GM12878 (cell line): ENCODE results near the gene SPART. TPM values are rescaled to one million over a fixed set of nuclear protein-coding genes. Genes with fewer than 3 reads are reported as not detected.

Experiments used
- ATAC-seq: fragments of 200-7000 bp; cut with Tn5 transposase; 3 replicates; pipeline ENCODE4 v1.9.1; 2020; ENCODE audit warnings: mild to moderate bottlenecking, moderate library complexity
- BruUV-seq: library from RNA; stranded (reverse); fragments of 400-500 nt; replicated peaks from 2 replicates; lab custom pipeline; 2021; lab: Mats Ljungman, UMichigan
- CTCF ChIA-PET: fragments of 300-600 bp; sonication (Branson Sonifier 250); formaldehyde crosslinking; extraction: SDS; loops from one replicate; lab custom pipeline; 2021; ENCODE audit warnings: inconsistent platforms; lab: Yijun Ruan, JAX
- POLR2A ChIA-PET: fragments of 350-600 bp; formaldehyde crosslinking; extraction: SDS; loops from one replicate; lab custom pipeline; 2021; ENCODE audit warnings: inconsistent platforms; lab: Charles Lee
- RAD21 ChIA-PET: fragments of 300-600 bp; sonication (Branson Sonifier 250); formaldehyde crosslinking; loops from one replicate; lab custom pipeline; 2023; ENCODE audit warnings: antibody characterized with exemption; ENCODE audit not compliant: unreplicated experiment; lab: Charles Lee
- SMC1A ChIA-PET: fragments of 300-600 bp; sonication (Branson Sonifier 250); formaldehyde crosslinking; loops from one replicate; lab custom pipeline; 2023; ENCODE audit not compliant: unreplicated experiment, uncharacterized antibody; lab: Charles Lee
- DNase-seq: peaks from one replicate; pipeline ENCODE4 v3.0.0-alpha.2; 2011; ENCODE audit warnings: low read depth, low spot score
- FAIRE-seq: peaks from 3 replicates; lab custom pipeline; 2011; peaks lifted over from hg19 to GRCh38; lab: Jason Lieb, UNC
- H2AFZ ChIP-seq: 2 replicates; pipeline ENCODE4 v1.6.0; 2011; ENCODE audit warnings: low read depth, low read length, control low read depth; ENCODE audit not compliant: control insufficient read depth
- H3K27ac ChIP-seq: 2 replicates; pipeline ENCODE4 v1.5.1; 2011; ENCODE audit warnings: control low read depth; ENCODE audit not compliant: control insufficient read depth, insufficient read depth
- H3K27me3 ChIP-seq, 2 experiments: replicated peaks in 1 of 2; 2 replicates each; pipeline versions ENCODE4 v1.6.0 to v1.6.1; 2011; ENCODE audit warnings: low read length in 1 of 2; ENCODE audit not compliant: control insufficient read depth in 2 of 2, insufficient read depth in 2 of 2
- H3K36me3 ChIP-seq, 2 experiments: 2 replicates each; pipeline ENCODE4 v1.5.1; 2011; ENCODE audit warnings: low read length in 1 of 2; ENCODE audit not compliant: control insufficient read depth in 2 of 2, insufficient read depth in 2 of 2
- H3K4me1 ChIP-seq: 2 replicates; pipeline ENCODE4 v1.6.1; 2011; ENCODE audit warnings: mild to moderate bottlenecking, low read length, moderate library complexity, mixed read lengths; ENCODE audit not compliant: control insufficient read depth, insufficient read depth
- H3K4me2 ChIP-seq: 2 replicates; pipeline ENCODE4 v1.6.0; 2011; ENCODE audit warnings: control low read depth; ENCODE audit not compliant: control insufficient read depth, insufficient read depth
- H3K4me3 ChIP-seq: fragments of 200-600 bp; sonication (generic); 2 replicates; pipeline ENCODE4 v1.5.1; 2016
- H3K79me2 ChIP-seq: 2 replicates; pipeline ENCODE4 v1.6.0; 2011; ENCODE audit warnings: low read length; ENCODE audit not compliant: control insufficient read depth, insufficient read depth
- H3K9ac ChIP-seq: 2 replicates; pipeline ENCODE4 v1.8.0; 2011; ENCODE audit warnings: low read length, control low read depth, mixed read lengths; ENCODE audit not compliant: control insufficient read depth, insufficient read depth
- H3K9me3 ChIP-seq: replicated peaks from 3 replicates; pipeline ENCODE4 v1.5.1; 2011; ENCODE audit warnings: mild to moderate bottlenecking, low read length; ENCODE audit not compliant: control insufficient read depth, insufficient read depth
- H4K20me1 ChIP-seq: 2 replicates; pipeline ENCODE4 v1.6.0; 2011; ENCODE audit not compliant: control insufficient read depth, insufficient read depth
- BMI1 ChIP-seq: fragments of 450-650 bp; IDR thresholded peaks from 2 replicates; pipeline ENCODE4 v1.6.1; 2016; ENCODE audit warnings: mild to moderate bottlenecking, moderate library complexity, borderline replicate concordance
- CBX3 ChIP-seq: fragments of 200-600 bp; sonication (generic); IDR thresholded peaks from 2 replicates; pipeline ENCODE4 v1.6.1; 2016; ENCODE audit warnings: low read depth, borderline replicate concordance
- CHD4 ChIP-seq: fragments of 200-600 bp; sonication (generic); IDR thresholded peaks from 2 replicates; pipeline ENCODE4 v1.6.1; 2016; ENCODE audit warnings: mild to moderate bottlenecking
- CUX1 ChIP-seq: IDR thresholded peaks from 2 replicates; pipeline ENCODE4 v1.6.1; 2012; ENCODE audit warnings: improper control_type of control experiment, low read depth, low read length; ENCODE audit not compliant: insufficient replicate concordance
- GATAD2B ChIP-seq: fragments of 450-650 bp; conservative IDR thresholded peaks from 2 replicates; pipeline ENCODE4 v1.6.1; 2017; ENCODE audit warnings: low read depth, mild to moderate bottlenecking, moderate library complexity
- IKZF1 ChIP-seq: fragments of 450-650 bp; conservative IDR thresholded peaks from 2 replicates; pipeline ENCODE4 v1.6.1; 2017; ENCODE audit warnings: antibody characterized with exemption, mild to moderate bottlenecking
- IKZF2 ChIP-seq, 2 experiments: fragments of 450-650 bp; IDR thresholded peaks; 2 replicates each; pipeline ENCODE4 v1.6.1; 2017; ENCODE audit warnings: mild to moderate bottlenecking in 2 of 2, moderate library complexity in 2 of 2
- MTA3 ChIP-seq: IDR thresholded peaks from 2 replicates; pipeline ENCODE4 v1.6.1; 2012; ENCODE audit warnings: low read length, inconsistent platforms, borderline replicate concordance
- PBX3 ChIP-seq: IDR thresholded peaks from 2 replicates; pipeline ENCODE4 v1.6.1; 2011; ENCODE audit warnings: mild to moderate bottlenecking, low read depth, low read length, moderate library complexity; ENCODE audit not compliant: insufficient replicate concordance
- POLR2AphosphoS2 ChIP-seq: IDR thresholded peaks from 2 replicates; pipeline ENCODE4 v1.6.1; 2011; ENCODE audit warnings: low read depth, mild to moderate bottlenecking, low read length, improper control_type of control experiment, moderate library complexity
- RELA ChIP-seq: fragments of 450-650 bp; IDR thresholded peaks from 2 replicates; pipeline ENCODE4 v1.8.0; 2014; ENCODE audit warnings: borderline replicate concordance; ENCODE audit not compliant: partially characterized antibody
- SPI1 ChIP-seq: IDR thresholded peaks from 2 replicates; pipeline ENCODE4 v1.6.1; 2011; ENCODE audit warnings: low read depth, mild to moderate bottlenecking, low read length, moderate library complexity, borderline replicate concordance; ENCODE audit not compliant: insufficient read depth
- TCF7 ChIP-seq: IDR thresholded peaks from 2 replicates; pipeline ENCODE4 v1.6.1; 2014; ENCODE audit warnings: antibody characterized with exemption, borderline replicate concordance
- WGBS: methylation state at CpG from one replicate; pipeline ENCODE4 v1.1.6; 2016; ENCODE audit warnings: low lambda C conversion rate; ENCODE audit not compliant: insufficient replicate concordance, insufficient coverage; ENCODE audit errors: missing lambda C conversion rate; 5-methylcytosine and 5-hydroxymethylcytosine counted together
- in situ Hi-C: fragments of 300-500 bp; cut with MboI; formaldehyde crosslinking; loops from 9 replicates; pipeline ENCODE4 v1.14.3; 2018; ENCODE audit warnings: mixed read lengths
- intact Hi-C: fragments of 100-400 bp; cut with micrococcal nuclease; formaldehyde crosslinking; loops from one replicate; pipeline ENCODE4 v1.14.2; 2022; ENCODE audit not compliant: unreplicated experiment
- polyA plus RNA-seq, 11 experiments: library from polyadenylated mRNA; depleted of rRNA in 4 of 11; unstranded in 6 of 11; stranded (reverse) in 5 of 11; fragments of >200 nt; fragmentation: Nextera tagmentation in 4 of 11; fragmentation: Illumina TruSeq in 1 of 11; extraction: Ambion mirVana in 4 of 11; extraction: Trizol in 1 of 11; gene quantifications; 1 replicate in 1 of 11; 2 replicates in 10 of 11; pipeline versions ENCODE4 v1.2.1 to v1.2.3, GENCODE V29; 2011 to 2016; ENCODE audit warnings: inconsistent platforms in 2 of 11, missing spikeins in 2 of 11, low read depth in 1 of 11
- total RNA-seq, 4 experiments: library from RNA; depleted of rRNA in 3 of 4; stranded (reverse); fragments of >200 nt in 3 of 4; fragmentation: Illumina TruSeq in 1 of 4; extraction: Trizol in 1 of 4; gene quantifications; 2 replicates each; pipeline versions ENCODE4 v1.2.1 to v1.2.3, GENCODE V29; 2013 to 2021
- TF ChIP-seq, protein P1 (sequence below): IDR thresholded peaks from 2 replicates; pipeline ENCODE4 v1.6.1; 2012; ENCODE audit warnings: low read depth, low read length, improper control_type of control experiment
- TF ChIP-seq, protein P2 (sequence below): fragments of 450-650 bp; formaldehyde crosslinking; IDR thresholded peaks from 2 replicates; pipeline ENCODE4 v1.4.0; 2022; ENCODE audit warnings: mild to moderate bottlenecking, moderate library complexity

Gene SPART
- total and polyA plus RNA-seq, 10 of the 15 experiments (the other 5 are each of a cell fraction or from before 2014, with no cell fraction given), result 17.6 to 74.6 (median 42.1) TPM

- ATAC-seq, result no peak
- no peaks in the 10 kb centered on the region for H3K4me1 ChIP-seq
- ChIA-PET POLR2A (no interaction called here), RAD21 (no interaction called here), SMC1A (interaction anchor here (0.6 to 5.3 kb wide), 3 partner anchors 11 to 41 kb away, joined by 3 to 30 read pairs (median 12); no protein-coding TSS in a partner anchor), CTCF (interaction anchor here (0.6 to 3.0 kb wide), 5 partner anchors 10 to 417 kb away, joined by 3 to 16 read pairs (median 4); no protein-coding TSS in a partner anchor)
- H3K27me3 ChIP-seq, result no peaks in the 10 kb centered on the region
- no peak overlapping the region for H3K9ac ChIP-seq
- H3K36me3 ChIP-seq, result no peaks in the 10 kb centered on the region
- no peak overlapping the region for H3K4me2 ChIP-seq
- no peak for DNase-seq
- in situ Hi-C loops, result no loop called here
- H3K9me3 ChIP-seq, result no peaks in the 10 kb centered on the region
- BruUV-seq, result no TSS peak
- intact Hi-C loops, result no loop called here
- no peaks in the 10 kb centered on the region for H3K79me2 ChIP-seq
- no peak overlapping the region for H3K27ac ChIP-seq
- no peak for FAIRE-seq
- H4K20me1 ChIP-seq, result no peaks in the 10 kb centered on the region
- no peak overlapping the region for H3K4me3 ChIP-seq
- no peak overlapping the region for H2AFZ ChIP-seq
- 17% methylated on average over 3 of the region's 3 CpGs for WGBS
- TF ChIP-seq GATAD2B, result no peak
- TF ChIP-seq TCF7, result no peak
- TF ChIP-seq, protein P1, sequence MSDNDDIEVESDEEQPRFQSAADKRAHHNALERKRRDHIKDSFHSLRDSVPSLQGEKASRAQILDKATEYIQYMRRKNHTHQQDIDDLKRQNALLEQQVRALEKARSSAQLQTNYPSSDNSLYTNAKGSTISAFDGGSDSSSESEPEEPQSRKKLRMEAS, result no peak
- TF ChIP-seq SPI1, result no peak
- TF ChIP-seq CUX1, result no peak
- TF ChIP-seq PBX3, result no peak
- TF ChIP-seq RELA, result no peak
- TF ChIP-seq CHD4, result no peak
- TF ChIP-seq POLR2AphosphoS2, result no peak
- TF ChIP-seq, protein P2, sequence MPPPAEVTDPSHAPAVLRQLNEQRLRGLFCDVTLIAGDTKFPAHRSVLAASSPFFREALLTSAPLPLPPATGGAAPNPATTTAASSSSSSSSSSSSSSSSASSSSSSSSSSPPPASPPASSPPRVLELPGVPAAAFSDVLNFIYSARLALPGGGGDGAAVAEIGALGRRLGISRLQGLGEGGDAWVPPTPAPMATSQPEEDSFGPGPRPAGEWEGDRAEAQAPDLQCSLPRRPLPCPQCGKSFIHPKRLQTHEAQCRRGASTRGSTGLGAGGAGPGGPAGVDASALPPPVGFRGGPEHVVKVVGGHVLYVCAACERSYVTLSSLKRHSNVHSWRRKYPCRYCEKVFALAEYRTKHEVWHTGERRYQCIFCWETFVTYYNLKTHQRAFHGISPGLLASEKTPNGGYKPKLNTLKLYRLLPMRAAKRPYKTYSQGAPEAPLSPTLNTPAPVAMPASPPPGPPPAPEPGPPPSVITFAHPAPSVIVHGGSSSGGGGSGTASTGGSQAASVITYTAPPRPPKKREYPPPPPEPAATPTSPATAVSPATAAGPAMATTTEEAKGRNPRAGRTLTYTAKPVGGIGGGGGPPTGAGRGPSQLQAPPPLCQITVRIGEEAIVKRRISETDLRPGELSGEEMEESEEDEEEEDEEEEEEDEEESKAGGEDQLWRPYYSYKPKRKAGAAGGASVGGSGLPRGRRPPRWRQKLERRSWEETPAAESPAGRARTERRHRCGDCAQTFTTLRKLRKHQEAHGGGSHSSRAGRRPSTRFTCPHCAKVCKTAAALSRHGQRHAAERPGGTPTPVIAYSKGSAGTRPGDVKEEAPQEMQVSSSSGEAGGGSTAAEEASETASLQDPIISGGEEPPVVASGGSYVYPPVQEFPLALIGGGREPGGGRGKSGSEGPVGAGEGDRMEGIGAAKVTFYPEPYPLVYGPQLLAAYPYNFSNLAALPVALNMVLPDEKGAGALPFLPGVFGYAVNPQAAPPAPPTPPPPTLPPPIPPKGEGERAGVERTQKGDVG, result no peak
- no peak for TF ChIP-seq MTA3
- no peak for TF ChIP-seq IKZF2 (IDR thresholded peaks at IDR 0.05)
- no peak for TF ChIP-seq BMI1
- TF ChIP-seq IKZF1, result no peak
- no peak for TF ChIP-seq CBX3
Measured at GRCh38 chr13:36353001-36353400, 6.8 kb upstream of the SPART start.
